ENCODE measurements around the gene TBP. TPM values are rescaled to one million over a fixed set of nuclear protein-coding genes. Genes with fewer than 3 reads are reported as not detected.

TBP gene
- polyA plus RNA-seq, 2 of the 4 experiments (the other 2 are of a cell fraction) = 12.3 to 19.9 TPM

DNA sequence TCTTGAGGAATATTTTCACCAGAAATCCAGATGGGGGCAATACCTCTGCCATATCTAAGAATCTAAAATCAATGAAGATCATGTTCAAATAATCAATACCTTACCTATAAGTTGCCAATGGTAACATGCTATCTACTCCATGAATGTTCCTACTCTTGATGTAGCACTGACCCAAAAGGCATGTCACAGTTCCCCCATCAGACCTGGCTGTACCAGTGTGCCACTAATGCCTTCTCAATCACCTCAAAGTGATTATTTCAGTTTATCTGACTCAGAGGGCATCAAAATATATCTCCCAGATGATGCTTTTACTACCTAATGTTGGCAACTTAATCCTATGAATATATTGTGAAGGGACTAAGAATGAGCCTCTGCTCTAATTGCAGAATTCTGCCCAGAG, 24.7 kb downstream of the TBP start:
- 0 out of 3 replicates have a peak, but pooled peaks cover 6% of the 10 kb centered on the region for H3K4me1 ChIP-seq
- CTCF ChIA-PET = no interaction called here
- FAIRE-seq = no peak
- H3K4me2 ChIP-seq = no peak overlapping the region
- ATAC-seq = no peak
- H3K4me3 ChIP-seq = no peak overlapping the region
- POLR2A ChIA-PET = no interaction called here
- H3K27ac ChIP-seq = no peak overlapping the region
- TF ChIP-seq, protein P1, sequence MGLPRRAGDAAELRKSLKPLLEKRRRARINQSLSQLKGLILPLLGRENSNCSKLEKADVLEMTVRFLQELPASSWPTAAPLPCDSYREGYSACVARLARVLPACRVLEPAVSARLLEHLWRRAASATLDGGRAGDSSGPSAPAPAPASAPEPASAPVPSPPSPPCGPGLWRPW (IDR thresholded peaks at IDR 0.05) = no peak
- TF ChIP-seq CBX2 (IDR thresholded peaks at IDR 0.05; ENCODE audit: borderline replicate concordance, low read depth) (no peak), EHF (CRISPR knock-in tag; IDR thresholded peaks at IDR 0.05) (no peak), SMC3 (IDR thresholded peaks at IDR 0.05) (no peak), NPAS2 (CRISPR knock-in tag; IDR thresholded peaks at IDR 0.05; ENCODE audit: borderline replicate concordance) (no peak), CBX8 (IDR thresholded peaks at IDR 0.05) (no peak), BHLHE40 (IDR thresholded peaks at IDR 0.05; ENCODE audit: low read depth, low read length) (no peak), ESRRA (IDR thresholded peaks at IDR 0.05; ENCODE audit: borderline replicate concordance, low read length) (no peak), HDAC2 (IDR thresholded peaks at IDR 0.05) (no peak), ZC3H11A (IDR thresholded peaks at IDR 0.05) (no peak), FOSB (CRISPR knock-in tag; IDR thresholded peaks at IDR 0.05) (no peak), CEBPB (IDR thresholded peaks at IDR 0.05) (no peak), POLR2AphosphoS2 (conservative IDR thresholded peaks at IDR 0.05; ENCODE audit: low read length) (no peak), RNF2 (IDR thresholded peaks at IDR 0.05; ENCODE audit: borderline replicate concordance, low read depth) (no peak)
- TF ChIP-seq, protein P2, sequence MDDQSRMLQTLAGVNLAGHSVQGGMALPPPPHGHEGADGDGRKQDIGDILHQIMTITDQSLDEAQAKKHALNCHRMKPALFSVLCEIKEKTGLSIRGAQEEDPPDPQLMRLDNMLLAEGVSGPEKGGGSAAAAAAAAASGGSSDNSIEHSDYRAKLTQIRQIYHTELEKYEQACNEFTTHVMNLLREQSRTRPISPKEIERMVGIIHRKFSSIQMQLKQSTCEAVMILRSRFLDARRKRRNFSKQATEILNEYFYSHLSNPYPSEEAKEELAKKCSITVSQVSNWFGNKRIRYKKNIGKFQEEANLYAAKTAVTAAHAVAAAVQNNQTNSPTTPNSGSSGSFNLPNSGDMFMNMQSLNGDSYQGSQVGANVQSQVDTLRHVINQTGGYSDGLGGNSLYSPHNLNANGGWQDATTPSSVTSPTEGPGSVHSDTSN (IDR thresholded peaks at IDR 0.05) = no peak
- TF ChIP-seq, protein P3, sequence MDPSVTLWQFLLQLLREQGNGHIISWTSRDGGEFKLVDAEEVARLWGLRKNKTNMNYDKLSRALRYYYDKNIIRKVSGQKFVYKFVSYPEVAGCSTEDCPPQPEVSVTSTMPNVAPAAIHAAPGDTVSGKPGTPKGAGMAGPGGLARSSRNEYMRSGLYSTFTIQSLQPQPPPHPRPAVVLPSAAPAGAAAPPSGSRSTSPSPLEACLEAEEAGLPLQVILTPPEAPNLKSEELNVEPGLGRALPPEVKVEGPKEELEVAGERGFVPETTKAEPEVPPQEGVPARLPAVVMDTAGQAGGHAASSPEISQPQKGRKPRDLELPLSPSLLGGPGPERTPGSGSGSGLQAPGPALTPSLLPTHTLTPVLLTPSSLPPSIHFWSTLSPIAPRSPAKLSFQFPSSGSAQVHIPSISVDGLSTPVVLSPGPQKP (IDR thresholded peaks at IDR 0.05; ENCODE audit: low read depth, low read length) = no peak
- TF ChIP-seq, protein P4, sequence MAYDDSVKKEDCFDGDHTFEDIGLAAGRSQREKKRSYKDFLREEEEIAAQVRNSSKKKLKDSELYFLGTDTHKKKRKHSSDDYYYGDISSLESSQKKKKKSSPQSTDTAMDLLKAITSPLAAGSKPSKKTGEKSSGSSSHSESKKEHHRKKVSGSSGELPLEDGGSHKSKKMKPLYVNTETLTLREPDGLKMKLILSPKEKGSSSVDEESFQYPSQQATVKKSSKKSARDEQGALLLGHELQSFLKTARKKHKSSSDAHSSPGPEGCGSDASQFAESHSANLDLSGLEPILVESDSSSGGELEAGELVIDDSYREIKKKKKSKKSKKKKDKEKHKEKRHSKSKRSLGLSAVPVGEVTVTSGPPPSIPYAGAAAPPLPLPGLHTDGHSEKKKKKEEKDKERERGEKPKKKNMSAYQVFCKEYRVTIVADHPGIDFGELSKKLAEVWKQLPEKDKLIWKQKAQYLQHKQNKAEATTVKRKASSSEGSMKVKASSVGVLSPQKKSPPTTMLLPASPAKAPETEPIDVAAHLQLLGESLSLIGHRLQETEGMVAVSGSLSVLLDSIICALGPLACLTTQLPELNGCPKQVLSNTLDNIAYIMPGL (CRISPR knock-in tag; IDR thresholded peaks at IDR 0.05; ENCODE audit: borderline replicate concordance) = no peak
- TF ChIP-seq, protein P5, sequence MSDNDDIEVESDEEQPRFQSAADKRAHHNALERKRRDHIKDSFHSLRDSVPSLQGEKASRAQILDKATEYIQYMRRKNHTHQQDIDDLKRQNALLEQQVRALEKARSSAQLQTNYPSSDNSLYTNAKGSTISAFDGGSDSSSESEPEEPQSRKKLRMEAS (IDR thresholded peaks at IDR 0.05) = no peak
- DNase-seq (ENCODE audit: low read depth in 1 of 2, low spot score in 1 of 2) = no peak
- H3K9me3 ChIP-seq = no peaks in the 10 kb centered on the region

DNA sequence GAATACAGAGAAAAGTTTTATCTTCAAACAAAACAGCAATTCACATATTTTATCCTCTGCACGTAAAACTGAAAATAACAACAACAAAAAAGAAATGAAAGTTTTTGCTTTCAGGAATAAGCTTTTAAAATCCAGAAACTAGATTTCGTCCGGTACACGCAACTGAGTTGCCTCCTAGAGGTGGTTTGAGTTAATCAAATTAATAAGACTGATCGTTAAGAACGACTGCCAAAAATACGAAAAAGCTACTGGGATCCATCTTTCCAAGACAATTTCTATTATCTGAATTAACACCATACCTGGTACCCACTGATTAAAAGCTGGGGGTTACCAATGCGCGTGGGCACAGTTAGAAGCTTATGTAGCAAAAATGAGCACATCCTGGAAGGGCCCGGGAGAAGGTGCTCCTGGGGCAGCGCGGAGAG, 29.6 kb downstream of the TBP start:
- H3K4me3 ChIP-seq = peak overlapping the region; percentile 78
- CTCF ChIA-PET = interaction anchor here (1.4 kb wide), 1 partner anchor 8 kb away, joined by 5 read pairs; no protein-coding TSS in a partner anchor

More for the DNA sequence above, 29.6 kb downstream of the TBP start:
- Histone ChIP-seq H3K4me2 (peak overlapping the region; percentile 98), H3K27ac (peak overlapping the region; percentile 92 to 99), H3K9me3 (no peaks in the 10 kb centered on the region), H3K4me1 (peaks cover 10% of the 10 kb centered on the region; the same call in 1 of the 3 replicates)
- 3% methylated on average over 12 of the region's 12 CpGs for WGBS (ENCODE audit: missing lambda C conversion rate)
- no peak for FAIRE-seq
- POLR2A ChIA-PET = interaction anchor here (0.6 to 1.6 kb wide), 3 partner anchors 10 to 211 kb away, joined by 3 to 7 read pairs (median 5); partner anchors contain the start of gene TBP
- peak in 1 of 2 experiments; percentile 7 for DNase-seq (ENCODE audit: low read depth in 1 of 2, low spot score in 1 of 2)
- ATAC-seq = no peak
- TF ChIP-seq CHD2 (IDR thresholded peaks at IDR 0.05; ENCODE audit: low read length, partially characterized antibody) (no peak), RCOR1 (IDR thresholded peaks at IDR 0.05; ENCODE audit: low read depth, low read length) (no peak), EHF (CRISPR knock-in tag; IDR thresholded peaks at IDR 0.05) (no peak)
